ENCODE data around the gene TNNC1.

Gene TNNC1

DNA sequence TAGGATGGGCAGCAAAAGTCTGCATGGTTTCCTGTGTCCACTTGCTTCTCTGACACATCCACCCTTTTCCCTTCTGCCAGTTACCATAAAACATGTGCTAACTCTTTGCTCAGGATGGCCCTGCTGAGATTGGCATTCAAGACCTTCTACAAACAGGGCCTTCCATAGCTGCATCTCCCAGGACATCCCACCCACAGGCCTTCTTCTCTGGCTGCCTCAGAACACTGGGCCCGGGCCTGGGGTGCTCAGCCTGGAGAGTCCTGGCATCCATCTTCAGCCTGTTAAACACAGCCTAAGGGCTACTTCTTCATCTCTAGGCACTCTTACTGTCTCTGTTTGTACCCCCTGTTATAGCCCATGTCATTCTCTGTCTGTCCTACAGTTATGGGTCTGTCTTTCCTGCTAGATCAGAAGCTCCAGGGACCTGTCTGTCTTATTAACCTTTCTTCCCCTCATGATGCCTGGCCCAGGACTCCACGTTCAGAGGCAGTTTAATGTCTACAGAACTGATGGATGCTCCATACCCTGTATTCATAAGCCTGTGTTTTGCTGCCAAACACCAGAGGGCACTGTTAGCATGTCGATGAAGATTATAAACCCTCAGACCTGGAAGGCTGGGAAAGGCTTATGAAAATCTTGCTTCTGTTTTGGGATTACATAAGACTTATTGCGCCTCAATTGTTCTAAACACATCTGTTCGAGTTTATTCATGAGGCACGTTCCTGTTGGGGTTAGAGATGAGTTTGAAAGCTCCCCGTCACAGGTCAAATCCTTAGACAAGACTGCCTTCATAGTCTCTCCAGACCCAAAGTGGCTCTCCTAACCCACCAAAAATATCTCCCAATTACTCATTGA, 25.5 kb downstream of the TNNC1 start:
- peak in 1 of 2 experiments; percentile 70 for DNase-seq

DNA sequence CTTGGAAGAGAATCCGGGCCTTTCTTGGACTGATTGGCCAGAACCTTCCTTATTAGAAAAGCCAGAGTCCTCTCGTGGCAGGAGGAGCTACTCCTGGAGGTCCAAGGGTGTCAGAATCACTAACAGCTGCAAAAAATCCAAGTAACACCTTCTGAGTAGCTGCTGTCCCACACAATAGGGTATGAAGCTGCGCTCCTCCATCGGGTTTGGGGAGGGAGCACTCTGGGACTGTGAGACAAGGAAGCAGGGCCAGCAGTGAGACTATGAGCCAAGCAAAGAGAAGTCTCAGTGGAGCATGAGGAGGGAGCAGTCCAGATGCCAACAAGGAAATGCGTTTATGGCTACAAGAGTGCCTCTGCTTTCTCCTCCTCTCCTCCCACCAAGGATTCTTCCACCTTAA, 30.7 kb downstream of the TNNC1 start:
- DNase-seq: no peak

DNA sequence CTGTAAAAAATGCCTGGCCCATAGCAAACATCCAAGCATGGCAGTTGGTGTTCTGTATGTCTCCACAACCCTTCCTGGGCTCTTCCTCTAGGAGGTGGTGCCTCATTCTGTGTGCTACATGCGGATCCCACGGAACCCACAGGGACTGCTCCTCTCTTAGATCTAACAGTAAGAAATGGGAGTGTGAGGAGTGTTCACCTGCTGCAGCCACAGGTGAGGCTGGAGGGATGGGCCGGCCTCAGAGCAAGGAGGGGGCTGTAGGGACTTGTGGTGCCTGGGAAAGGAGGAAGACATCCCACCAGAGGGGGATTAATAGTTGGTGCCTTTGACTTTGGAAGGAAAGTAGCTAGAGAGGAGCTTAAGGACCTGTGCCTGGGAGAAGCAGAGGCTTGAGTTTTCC, 31.2 kb downstream of the TNNC1 start:
- no peak for DNase-seq

DNA sequence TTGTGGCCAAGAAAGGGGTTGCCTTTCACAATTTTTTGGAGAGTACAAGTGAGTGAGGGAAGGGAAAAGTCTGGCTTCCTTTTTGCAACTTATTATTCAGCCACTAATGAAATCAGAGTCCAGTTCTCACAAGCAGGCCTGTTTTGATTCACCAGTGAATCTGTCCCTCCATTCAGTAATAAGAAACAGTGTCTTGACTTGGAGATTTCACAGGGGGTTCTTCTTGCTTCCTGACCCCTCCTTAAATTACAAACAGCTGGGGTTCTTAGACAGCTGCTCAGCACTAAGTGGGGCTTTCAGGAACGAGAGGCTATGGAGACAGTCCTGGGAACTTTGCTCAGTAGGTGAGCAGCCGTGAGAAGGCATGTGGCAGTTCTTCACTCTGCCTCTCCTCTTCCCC, 33.5 kb downstream of the TNNC1 start:
- no peak for DNase-seq

DNA sequence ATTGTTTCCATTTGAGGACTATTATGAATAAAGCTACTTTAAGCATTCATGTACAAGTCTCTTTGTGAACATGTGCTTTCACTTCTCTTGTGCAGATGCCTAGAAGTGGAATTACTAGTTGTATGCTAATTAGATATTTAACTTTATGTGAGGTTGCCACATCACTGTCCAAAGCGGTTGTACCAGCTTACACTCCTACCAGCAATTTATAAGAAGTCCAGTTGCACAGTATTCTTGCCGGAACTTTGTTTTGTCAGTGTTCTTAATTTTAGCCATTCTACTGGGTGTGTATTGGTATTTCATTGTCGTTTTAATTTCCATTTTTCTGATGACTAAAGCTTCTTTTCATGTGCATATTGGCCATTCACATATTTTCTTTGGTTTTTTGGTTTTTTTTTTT, 38.0 kb downstream of the TNNC1 start:
- no peak for DNase-seq

DNA sequence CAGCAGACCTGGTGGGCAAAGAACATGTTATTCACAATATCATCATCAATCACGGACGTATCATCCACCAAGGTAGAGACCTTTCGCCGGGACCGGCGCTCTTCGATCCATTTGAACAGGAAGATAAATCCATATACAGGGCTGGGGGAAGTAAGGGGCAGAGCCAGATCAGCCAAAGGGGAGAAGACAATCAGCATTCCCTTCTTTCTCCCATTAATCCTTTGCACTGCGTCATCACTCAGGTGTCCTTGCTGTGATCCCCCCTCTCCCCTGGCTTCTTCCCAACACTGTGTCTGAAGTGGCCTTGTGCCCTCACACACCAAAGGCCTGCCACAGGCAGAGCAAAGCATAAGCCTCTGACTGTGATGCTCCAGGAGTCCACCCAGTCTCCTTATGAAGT, 45.4 kb downstream of the TNNC1 start:
- no peak for DNase-seq

DNA sequence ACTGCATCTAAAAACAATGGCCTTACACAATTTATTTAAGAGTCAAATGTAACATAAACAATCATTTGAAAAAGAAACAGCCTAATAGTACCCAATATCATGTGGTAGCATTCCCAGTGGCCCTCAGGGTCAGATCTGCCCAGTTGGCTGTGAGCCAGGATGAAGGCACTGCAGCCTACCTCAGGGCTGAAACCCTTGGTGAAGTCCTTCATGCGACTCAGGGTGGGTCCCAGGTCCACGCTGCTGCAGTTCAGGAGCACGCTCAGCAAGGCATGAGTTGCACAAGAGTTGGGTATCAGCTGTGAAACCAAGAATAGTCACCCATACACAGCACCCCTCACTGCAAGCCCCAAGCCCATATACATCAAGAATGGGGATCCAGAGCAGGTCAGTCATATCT, 46.1 kb downstream of the TNNC1 start:
- no peak for DNase-seq

DNA sequence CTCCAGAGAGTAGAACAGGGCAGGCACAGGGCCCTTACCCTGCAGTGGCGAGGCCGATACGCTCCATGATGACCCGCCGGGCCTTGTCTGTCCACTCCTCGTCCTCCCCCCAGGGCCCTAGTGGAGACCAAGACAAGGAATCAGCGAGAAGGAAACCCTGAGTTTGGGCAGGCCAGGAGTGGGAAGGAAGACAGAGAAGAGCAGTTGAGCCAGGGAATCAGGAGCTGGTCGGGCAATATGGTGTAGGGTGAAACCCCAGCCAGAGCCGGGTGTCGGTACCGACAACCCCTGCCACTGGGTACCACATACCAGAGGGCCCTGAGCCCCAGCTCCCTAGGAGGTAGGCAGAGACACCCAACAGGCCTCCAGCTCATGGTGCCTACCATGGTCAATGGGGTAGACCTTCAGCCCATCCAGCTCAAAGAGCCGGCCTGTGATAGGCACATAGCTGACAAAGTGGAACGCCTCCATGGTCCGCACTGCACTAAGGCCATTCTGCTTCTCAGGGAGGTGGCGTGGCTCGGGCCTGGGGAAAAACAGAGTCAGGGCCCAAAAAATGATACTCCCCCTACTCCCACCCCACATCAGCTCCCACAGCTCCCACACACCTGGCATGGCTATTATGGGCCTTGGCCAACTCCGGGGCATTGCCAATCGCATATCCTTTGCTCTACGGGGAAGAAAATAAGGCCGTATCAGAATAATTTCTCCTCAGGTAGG, 46.9 kb downstream of the TNNC1 start:
- DNase-seq: no peak

DNA sequence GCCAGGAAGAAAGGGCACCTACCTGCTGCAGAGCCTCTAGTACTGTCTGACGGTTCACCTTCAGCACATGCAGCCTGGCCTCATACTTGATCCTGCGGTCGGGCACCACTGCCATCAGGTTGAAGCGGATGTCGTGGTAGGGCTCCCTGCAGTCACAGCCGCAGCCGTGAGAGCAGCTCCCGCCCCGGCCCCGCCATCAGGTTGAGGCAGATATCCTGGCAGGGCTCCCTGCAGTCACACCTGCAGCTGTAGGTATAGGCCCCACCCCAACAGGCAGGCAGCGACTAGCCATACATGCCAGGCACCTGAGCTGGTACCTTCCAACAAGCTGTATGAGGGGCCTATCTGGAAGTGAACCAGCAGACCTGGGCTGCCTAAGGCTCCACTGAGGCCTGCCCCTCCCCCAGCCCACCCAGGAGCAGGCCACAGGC, 47.6 kb downstream of the TNNC1 start:
- DNase-seq: no peak

DNA sequence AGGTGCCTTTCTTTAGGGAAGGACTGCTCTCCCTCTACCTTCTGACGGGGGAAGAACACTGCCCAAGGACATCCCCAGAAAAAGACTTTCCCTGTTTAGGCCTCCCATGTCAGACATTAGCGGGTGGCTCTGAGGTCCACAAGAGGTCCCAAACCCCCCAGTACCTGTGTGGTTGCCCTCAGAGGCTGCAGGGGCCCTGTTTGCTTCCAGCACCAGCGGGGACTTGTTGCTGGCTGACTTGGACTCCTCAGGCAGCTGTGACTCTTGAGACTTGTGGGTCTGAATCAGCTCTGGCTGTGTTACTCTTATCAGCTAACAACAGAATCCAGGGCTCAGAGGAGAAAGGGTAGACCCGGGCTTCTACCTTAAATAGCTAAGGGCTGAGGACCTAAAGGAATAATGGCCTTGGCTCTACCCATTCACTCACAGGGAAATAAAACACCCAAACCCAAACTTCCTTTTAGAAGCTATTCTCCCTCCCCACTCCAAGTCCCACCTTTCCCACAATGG, 48.2 kb downstream of the TNNC1 start:
- no peak for DNase-seq

DNA sequence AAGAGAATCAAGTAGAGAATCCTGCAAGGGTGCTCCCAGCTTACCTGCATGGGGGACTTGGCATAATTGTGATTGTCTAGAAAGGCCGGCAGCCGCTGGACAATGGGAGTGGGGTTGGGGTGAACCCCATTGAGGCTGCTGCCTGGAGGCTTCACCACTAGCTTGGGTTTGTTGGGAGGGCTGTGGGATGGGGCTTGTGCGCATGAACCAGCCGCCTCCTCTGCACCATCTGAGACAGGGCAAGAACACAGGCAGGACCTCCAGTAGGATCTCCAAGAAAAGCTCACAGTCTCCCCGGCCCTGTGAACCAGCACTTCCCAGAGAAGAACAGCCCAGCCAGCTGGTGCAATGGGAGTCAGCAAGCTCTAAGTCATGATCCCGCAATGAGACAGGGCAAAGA, 48.8 kb downstream of the TNNC1 start:
- no peak for DNase-seq

DNA sequence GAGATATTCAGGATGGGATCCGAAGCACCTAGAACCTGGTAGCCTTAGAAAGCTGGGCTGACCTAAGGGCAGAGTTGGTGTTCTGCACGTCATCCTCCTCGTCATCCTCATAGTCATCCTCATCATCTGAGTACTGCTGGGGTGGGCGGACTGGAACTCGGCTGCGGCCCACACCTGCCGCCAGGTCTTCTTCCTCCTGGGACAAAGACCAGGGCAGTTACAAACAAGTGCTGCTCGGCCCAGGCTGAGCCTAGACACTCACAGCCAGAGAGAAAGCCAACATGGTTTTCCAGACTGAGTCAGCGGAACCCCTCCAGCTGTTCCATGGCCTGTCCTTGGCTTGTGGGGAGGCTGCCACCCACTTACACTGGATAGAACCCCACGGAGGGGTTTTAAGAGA, 49.5 kb downstream of the TNNC1 start:
- DNase-seq: no peak

DNA sequence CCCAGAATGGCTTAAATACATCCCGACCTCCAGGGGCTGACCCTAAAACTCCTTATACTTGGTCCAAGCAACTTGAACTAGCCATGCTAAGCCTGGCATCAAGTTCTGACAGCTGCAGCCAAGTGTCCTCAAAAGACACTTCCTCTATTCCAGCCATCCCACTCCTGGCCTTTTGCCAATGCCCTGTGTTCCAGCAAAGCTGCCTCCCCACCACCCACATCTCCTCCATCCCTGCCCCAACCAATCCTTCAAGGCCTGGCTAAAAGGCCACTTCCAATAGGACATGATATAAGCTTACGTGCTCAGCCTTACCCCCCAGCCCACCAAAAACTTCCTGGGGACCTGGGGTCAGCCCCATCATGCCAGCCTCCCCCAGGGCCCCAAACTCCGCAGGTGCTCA, 49.9 kb downstream of the TNNC1 start:
- DNase-seq: no peak

DNA sequence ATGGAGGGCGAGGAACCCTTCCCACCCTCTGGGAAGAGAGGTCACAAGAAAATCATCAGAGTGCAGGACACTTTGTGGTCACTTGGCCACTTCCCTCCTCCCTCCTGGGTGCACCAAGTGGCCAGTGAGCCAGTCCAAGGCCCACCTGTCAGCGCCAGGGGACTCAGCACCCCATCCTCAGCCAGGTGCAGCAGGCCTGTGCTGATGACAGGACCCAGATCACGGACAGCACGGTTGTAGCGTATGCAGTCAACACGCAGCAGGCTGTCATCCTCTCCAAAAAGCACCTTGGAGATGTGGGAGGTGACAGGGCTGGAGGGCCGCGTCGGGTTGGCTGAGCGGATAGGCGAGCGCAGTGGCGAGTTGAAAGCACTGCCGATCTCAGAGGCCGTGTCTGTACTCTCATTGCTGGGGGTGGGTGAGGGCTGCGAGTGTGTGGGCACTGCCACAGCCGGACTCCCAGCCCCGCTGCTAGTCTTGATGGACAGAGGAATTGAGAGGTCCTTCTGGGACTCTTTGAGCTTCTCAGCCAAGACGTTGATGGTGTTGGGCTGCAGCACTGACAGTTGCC, 50.5 kb downstream of the TNNC1 start:
- DNase-seq: no peak

DNA sequence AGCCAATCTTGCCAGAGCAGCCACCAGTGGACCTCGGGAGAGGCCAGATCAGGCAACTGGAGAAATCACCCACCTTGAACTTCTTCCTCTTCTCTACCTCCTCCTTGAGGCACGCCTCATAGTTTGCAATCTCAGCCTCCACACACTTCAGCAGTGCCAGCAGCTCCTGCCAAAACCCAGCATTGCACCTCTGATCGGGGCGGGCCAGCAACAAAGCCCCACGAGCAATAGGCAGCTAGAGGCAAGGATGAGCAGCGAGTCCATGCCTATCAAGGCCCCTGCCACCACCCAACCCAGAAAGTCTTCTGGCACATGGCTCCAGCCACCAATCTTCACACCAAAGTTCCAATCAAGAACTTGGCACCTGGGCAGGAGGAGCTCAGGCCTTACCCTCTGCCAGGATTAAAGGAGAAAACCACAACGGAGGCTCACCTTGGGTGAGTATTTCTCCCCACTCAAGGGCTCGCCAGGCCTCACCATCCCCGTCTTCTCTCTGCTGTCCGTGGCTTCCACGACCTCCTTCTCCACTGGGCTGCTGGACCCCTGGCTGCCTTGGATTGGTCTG, 51.1 kb downstream of the TNNC1 start:
- no peak for DNase-seq

DNA sequence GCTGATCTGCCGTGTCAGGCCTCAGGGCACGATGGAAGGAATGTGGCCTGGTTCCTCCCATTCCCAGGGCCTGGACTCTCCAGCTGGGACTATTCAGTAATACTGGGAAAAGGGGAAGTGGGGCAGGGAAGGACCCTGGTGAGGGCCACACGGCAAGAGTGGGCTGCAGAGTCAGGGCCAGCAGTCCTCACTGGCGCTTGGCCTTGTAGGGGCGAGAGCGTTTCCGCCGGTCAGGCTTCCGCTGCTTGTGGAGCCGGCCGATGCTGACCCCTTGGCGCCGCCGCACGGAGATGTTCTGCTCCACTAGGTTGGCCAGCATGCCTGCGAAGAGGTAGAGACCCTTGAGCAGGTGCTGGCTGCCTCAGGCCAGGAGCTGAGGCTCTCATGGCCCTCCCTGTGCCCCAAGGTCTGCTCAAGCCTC, 51.7 kb downstream of the TNNC1 start:
- DNase-seq: no peak

DNA sequence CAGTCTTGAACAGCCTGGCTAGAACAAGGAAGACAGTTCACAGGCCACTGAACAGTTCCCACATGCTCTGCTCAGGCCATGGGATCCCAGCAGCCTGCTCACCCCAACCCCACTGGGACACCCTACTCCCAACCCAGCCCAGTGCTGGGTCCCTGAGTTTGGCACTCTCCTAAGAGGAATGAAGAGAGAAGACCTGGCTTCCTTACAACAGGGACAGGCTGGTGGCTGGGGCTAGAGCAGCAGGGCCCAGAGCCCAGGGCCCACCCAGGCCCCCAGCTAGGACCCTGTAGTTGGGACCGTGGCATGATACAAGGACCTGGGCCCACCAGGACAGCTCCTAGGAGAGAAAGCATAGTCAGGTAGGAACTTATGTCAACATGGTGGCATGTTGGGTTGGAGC, 52.3 kb downstream of the TNNC1 start:
- DNase-seq: no peak

All from cerebellar nuclear complex (tissue), 1 donor.